Spinal cord (tissue), 10 donors: ENCODE results near the gene DDX23. TPM values are rescaled to one million over a fixed set of nuclear protein-coding genes. Genes with fewer than 3 reads are reported as not detected.
"Not testable (repeated sequence)": the region's sequence is repeated elsewhere in the genome, so short reads cannot be mapped to it uniquely, and the experiment has no call there.

ENCODE experiments used
- DNase-seq, 6 donors: peaks; one replicate each; pipeline versions ENCODE4 v3.0.0 to v3.0.0-alpha.2; 2013 to 2015; ENCODE audit warnings: low spot score in 6 of 6, low read depth in 4 of 6
- H3K27ac ChIP-seq: one replicate; pipeline ENCODE4 v1.5.1; 2013; ENCODE audit warnings: low read depth, low read length, control low read depth
- H3K27me3 ChIP-seq: one replicate; pipeline ENCODE4 v1.6.1; 2013; ENCODE audit warnings: low read length; ENCODE audit not compliant: control insufficient read depth, insufficient read depth
- H3K36me3 ChIP-seq: one replicate; pipeline ENCODE4 v1.6.1; 2013; ENCODE audit warnings: low read length; ENCODE audit not compliant: control insufficient read depth, insufficient read depth
- H3K4me1 ChIP-seq: one replicate; pipeline ENCODE4 v1.6.1; 2013; ENCODE audit warnings: low read length; ENCODE audit not compliant: control insufficient read depth, insufficient read depth
- H3K4me3 ChIP-seq: one replicate; pipeline ENCODE4 v1.5.1; 2013; ENCODE audit warnings: low read depth, low read length, control low read depth
- H3K9me3 ChIP-seq: one replicate; pipeline ENCODE4 v1.6.1; 2013; ENCODE audit warnings: low read length; ENCODE audit not compliant: control insufficient read depth, insufficient read depth
- WGBS: methylation state at CpG from one replicate; pipeline ENCODE4 v1.1.5; 2013; ENCODE audit warnings: missing lambda C conversion rate; ENCODE audit not compliant: insufficient coverage; 5-methylcytosine and 5-hydroxymethylcytosine counted together
- polyA plus RNA-seq, 2 donors: library from polyadenylated mRNA; unstranded; fragments of 120-200 nt; gene quantifications; one replicate each; pipeline ENCODE4 v1.2.1, GENCODE V29; 2013; ENCODE audit not compliant: insufficient read length in 2 of 2
- total RNA-seq, 2 donors: library from RNA; depleted of rRNA in 1 of 2; stranded (reverse); fragments of 120-200 nt in 1 of 2; fragments of >200 nt in 1 of 2; gene quantifications; one replicate each; pipeline versions ENCODE4 v1.2.3 to v1.2.4, GENCODE V29; 2013 to 2014
- donor health status: healthy.

Gene DDX23
- total and polyA plus RNA-seq, 4 donors = 44.0 to 87.0 (median 80.8) TPM

DNA sequence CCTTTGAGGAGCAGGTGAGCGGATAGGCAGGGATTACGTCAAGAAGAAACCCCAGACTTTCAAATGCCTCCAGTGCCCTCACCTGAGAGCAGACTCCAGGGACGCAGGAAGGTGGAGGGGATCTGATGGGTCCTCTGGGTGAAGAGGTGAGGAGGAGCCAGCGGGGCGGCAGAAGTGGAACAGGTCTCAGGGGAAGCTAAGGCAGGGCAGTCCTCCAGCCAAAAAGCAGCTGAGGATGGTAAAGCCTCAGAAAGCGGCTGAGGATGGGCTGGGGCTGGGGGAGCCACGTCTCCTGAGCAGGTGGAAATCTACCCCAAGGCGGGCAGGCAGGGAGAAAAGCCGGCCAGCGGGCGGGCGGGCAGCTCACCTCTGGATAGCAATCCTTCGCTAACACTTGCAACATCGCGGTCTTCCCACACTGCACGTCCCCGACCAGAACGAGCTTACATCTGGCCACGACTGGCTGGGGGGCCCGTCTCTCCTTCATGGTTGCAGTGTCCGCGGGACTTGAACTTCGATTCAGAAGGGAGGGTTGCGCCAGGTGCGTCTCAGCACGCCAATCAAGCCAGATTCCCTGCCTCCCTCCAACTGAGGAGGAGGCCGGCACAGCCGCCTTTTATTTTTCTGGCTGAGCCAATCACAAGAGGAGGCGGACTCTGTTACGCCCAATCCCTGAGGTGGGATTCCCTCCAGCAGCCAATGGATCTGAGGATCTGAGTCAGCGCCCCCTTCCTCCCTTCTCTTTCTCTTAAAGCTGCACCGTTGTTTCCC, 13.5 kb upstream of the DDX23 start, which contains the start of gene RND1:
Gene RND1 (minus strand): TSS at position 590 of the 771 bp plus-strand sequence. CDS start 103 bp downstream, at position 487.
- WGBS = under 1% methylated on average over 30 of the region's 32 CpGs

DNA sequence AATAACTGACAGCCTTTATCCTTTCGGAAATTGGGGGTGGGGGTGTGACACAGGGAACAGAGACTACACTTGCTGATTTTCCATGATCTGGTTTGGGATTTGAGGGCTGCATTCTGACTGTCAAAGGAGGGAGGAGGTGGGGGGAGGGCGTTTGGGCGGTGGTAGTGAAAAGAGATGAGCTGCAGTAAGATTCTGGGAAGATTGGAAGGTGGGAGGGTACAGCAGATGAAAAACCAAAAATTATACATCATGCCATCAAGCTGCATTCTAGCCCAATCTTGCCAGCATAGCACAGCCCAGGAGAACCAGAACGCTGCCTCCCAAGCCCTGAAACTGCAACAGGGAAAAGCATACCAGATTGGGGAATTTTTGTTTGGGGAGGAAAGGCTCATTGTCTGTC, 11.3 kb upstream of the DDX23 start:
- peak overlapping the region; percentile 75 for H3K27ac ChIP-seq
- peak overlapping the region; percentile 91 for H3K4me3 ChIP-seq
- 45% methylated on average over 1 of the region's 4 CpGs for WGBS
- peaks cover 3% of the 10 kb centered on the region for H3K27me3 ChIP-seq
- peaks cover 25% of the 10 kb centered on the region for H3K36me3 ChIP-seq
- peak in 1 of 6 donors; percentile 69 for DNase-seq
- no peaks in the 10 kb centered on the region for H3K9me3 ChIP-seq
- H3K4me1 ChIP-seq = peaks cover 42% of the 10 kb centered on the region

More for the DNA sequence above, 13.5 kb upstream of the DDX23 start, which contains the start of gene RND1:
- peaks cover 3% of the 10 kb centered on the region for H3K27me3 ChIP-seq
- peak within 1 kb of the TSS; percentile 91 for H3K4me3 ChIP-seq
- peaks cover 42% of the 10 kb centered on the region for H3K4me1 ChIP-seq
- peaks cover 12% of the 10 kb centered on the region for H3K36me3 ChIP-seq
- H3K27ac ChIP-seq = no peak within 1 kb of the TSS
- DNase-seq = peak; percentile 90 to 99 (median 94)
- H3K9me3 ChIP-seq = no peaks in the 10 kb centered on the region

DNA sequence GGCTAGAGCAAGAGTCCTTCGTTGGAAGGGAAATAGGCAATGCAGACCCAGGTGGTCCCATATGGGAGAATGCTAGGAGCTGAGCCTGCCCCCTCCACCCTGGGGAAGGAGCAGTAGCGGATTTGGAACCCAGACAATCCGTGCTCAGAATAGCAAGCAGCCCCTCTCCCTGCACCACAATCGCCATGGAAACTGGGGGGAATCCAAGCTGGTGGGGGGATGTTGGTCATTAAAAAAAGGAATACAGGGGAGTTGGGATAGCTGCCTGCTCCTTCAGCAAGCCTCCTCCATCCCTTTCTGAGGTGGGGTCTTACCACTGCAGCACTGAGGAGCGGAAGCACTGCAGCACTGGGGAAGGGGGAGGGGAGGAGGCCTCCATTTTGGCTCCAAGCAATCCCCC, 10.8 kb upstream of the DDX23 start:
- DNase-seq = peak in 5 of 6 donors; percentile 72 to 94 (median 77)
- Histone ChIP-seq H3K27me3 (peaks cover 3% of the 10 kb centered on the region), H3K36me3 (peaks cover 30% of the 10 kb centered on the region), H3K9me3 (no peaks in the 10 kb centered on the region), H3K27ac (peak overlapping the region; percentile 75), H3K4me1 (peaks cover 42% of the 10 kb centered on the region), H3K4me3 (peak overlapping the region; percentile 91)
- WGBS = 0% methylated on average over 1 of the region's 5 CpGs

DNA sequence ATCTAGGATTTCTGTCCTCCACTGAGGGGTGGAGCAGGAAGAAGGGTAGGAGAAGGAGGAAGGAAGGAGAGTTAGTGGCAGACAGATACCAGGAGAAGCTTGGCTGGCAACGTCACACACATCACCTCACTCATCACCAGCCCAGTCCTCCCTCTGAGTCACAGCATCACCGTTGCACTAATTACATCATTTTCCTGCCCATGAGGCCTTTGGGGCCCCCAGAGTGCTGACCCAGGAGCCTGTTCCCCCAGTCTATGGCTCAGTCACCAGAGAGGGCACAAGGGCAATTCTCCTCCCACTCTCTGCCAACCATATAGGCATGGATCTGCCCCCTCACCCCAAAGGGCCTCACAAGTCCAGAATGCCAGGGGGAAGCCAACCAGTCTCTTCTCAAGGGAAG, 9.1 kb upstream of the DDX23 start:
- no peak overlapping the region for H3K27ac ChIP-seq
- peaks cover 44% of the 10 kb centered on the region for H3K4me1 ChIP-seq
- DNase-seq = no peak
- H3K9me3 ChIP-seq = no peaks in the 10 kb centered on the region
- peaks cover 40% of the 10 kb centered on the region for H3K36me3 ChIP-seq
- peaks cover 3% of the 10 kb centered on the region for H3K27me3 ChIP-seq
- no peak overlapping the region for H3K4me3 ChIP-seq
- WGBS = 80% methylated on average over 2 of the region's 2 CpGs

DNA sequence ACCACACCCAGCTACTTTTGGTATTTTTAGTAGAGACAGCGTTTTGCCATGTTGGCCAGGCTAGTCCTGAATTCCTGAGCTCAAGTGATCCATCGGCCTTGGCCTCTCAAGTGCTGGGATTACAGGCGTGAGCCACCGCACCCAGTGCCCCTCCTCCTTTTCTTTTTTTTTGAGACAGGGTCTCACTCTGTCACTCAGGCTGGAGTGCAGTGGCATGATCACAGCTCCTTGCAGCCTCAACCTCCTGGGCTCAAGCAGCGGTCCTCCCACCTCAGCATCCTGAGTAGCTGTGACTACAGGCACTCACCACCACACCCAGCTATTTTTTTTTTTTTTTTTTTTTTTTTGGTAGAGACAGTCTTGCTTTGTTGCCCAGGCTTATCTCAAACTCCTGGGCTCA, 8.3 kb upstream of the DDX23 start:
- DNase-seq, H3K9me3 ChIP-seq, H3K4me3 ChIP-seq, H3K27ac ChIP-seq, H3K27me3 ChIP-seq: not testable (repeated sequence)
- WGBS = 97% methylated on average over 4 of the region's 5 CpGs
- H3K4me1 ChIP-seq = peaks cover 39% of the 10 kb centered on the region
- peaks cover 43% of the 10 kb centered on the region for H3K36me3 ChIP-seq

DNA sequence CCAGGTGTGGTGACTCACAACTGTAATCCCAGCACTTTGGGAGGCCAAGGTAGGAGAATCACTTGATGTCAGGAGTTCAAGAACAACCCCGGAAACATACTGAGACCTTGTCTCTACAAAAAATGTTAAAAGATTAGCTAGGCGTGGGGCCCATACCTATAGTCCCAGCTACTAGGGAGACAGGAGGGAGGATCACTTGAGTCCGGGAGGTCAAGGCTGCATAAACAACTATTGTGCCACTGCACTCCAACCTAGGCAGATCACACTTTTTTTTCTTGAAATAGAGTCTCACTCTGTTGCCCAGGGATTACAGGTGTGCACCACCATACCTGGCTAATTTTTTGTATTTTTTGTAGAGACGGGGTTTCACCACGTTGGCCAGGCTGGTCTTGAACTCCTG, 7.6 kb upstream of the DDX23 start:
- Histone ChIP-seq H3K9me3 (no peaks in the 10 kb centered on the region), H3K36me3 (peaks cover 47% of the 10 kb centered on the region), H3K4me3 (no peak overlapping the region), H3K4me1 (peaks cover 35% of the 10 kb centered on the region), H3K27ac (no peak overlapping the region), H3K27me3 (no peaks in the 10 kb centered on the region)
- no peak for DNase-seq
- 95% methylated on average over 4 of the region's 5 CpGs for WGBS

DNA sequence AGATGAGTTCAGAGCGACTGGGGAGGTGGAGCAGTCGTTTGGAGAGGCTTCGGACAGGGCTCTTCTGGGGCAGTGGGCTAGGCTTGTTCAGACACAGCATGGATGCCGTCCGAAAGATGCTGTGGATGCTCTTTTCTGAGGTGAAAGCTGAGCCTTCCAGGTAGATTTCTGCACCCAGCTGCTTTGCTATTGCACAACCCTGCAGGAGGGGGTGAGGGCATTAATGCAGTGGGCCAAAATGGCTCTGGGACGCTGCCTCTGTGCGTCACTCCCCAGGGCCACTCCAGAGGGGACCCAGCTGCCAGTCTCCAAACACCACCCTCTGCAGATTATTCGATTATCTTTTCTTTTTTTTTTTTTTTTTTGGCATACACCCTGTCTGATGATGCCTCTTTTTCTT, 6.1 kb upstream of the DDX23 start:
- 83% methylated on average over 7 of the region's 8 CpGs for WGBS
- peaks cover 51% of the 10 kb centered on the region for H3K36me3 ChIP-seq
- DNase-seq = no peak
- H3K4me1 ChIP-seq = peaks cover 24% of the 10 kb centered on the region
- H3K4me3 ChIP-seq = no peak overlapping the region
- no peaks in the 10 kb centered on the region for H3K9me3 ChIP-seq
- H3K27ac ChIP-seq = no peak overlapping the region
- H3K27me3 ChIP-seq = no peaks in the 10 kb centered on the region

DNA sequence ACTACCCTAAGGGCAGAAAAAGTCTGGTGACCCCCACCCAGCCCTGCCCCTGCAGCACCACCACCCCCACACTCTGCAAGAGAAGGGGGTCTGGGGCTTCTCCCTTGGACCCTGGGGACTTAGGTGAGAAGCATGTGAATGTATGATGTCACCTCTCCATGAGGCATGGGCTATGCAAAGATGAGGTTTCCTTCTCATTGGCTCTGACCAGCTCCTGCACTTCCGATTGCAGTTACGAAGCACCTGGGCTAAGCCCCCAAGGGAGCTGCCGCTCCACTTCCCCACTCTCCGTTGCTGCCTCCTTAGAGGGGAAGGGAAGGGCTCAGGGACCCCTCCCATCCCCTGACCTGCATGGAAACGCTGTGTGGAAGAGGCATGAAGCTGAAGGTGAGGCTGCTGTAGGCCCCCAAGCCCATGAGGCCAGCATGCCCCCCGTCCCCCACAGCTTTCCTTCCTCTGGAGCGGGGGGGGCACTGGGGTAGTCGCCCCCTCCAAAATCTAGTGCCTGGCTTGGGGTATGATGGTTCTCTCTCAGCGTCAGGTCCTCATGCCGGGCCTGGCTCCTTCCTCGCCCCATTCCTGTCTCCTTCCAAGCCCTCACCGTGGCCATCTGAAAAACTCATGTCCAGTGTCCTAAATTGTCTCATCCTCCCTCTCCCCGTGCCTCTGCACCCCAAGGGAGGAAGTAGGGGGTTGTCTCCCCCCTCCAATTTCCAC, 5.5 kb upstream of the DDX23 start:
- WGBS = no CpG with 5 or more reads among the region's 13 CpGs
- H3K4me3 ChIP-seq = no peak overlapping the region

DNA sequence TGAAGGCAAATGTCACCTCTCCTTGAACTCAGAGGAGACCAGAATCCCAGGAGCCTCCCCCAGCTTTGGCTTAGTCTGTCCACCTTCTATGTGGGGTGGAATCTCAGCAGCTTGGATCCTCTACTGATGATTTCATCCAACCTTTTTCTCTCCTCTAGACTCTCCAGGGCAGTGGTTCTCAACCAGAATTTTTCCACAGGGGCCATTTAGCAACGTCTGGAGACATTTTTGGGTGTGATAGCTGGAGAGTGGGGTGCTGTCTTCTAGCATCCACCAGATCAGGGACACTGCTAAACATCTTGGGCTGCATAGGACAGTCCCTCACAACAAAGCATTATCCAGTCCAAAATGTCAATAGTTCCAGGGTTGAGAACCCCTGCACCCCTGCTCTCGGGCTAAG, 4.4 kb upstream of the DDX23 start:
- Histone ChIP-seq H3K27ac (no peak overlapping the region), H3K9me3 (no peaks in the 10 kb centered on the region), H3K27me3 (no peaks in the 10 kb centered on the region), H3K4me1 (peaks cover 12% of the 10 kb centered on the region), H3K4me3 (no peak overlapping the region), H3K36me3 (peaks cover 48% of the 10 kb centered on the region)
- no peak for DNase-seq
- WGBS = no CpG with 5 or more reads among the region's 2 CpGs

More for the DNA sequence above, 5.5 kb upstream of the DDX23 start:
- peaks cover 51% of the 10 kb centered on the region for H3K36me3 ChIP-seq
- no peaks in the 10 kb centered on the region for H3K9me3 ChIP-seq
- DNase-seq = no peak
- no peaks in the 10 kb centered on the region for H3K27me3 ChIP-seq
- no peak overlapping the region for H3K27ac ChIP-seq
- H3K4me1 ChIP-seq = peaks cover 21% of the 10 kb centered on the region
